SK-N-SH treated with all-trans-retinoic acid at 6 μM for 48 hours (cell line): ENCODE measurements around the gene BRICD5.
A peak's percentile ranks its signal among the peaks of the same experiment; 100 is the strongest.

Source experiments
- ATAC-seq: fragments of 200-7000 bp; cut with Tn5 transposase; 3 replicates; pipeline ENCODE4 v1.9.1; 2020; ENCODE audit warnings: mild to moderate bottlenecking, moderate library complexity
- ARNTL ChIP-seq: fragments of 450-650 bp; formaldehyde crosslinking; IDR thresholded peaks from 2 replicates; pipeline ENCODE4 v1.5.0; 2020; ENCODE audit warnings: low read depth, mild to moderate bottlenecking, moderate library complexity, borderline replicate concordance
- BACH2 ChIP-seq: fragments of 250-450 bp; sonication (Bioruptor Pico); IDR thresholded peaks from 2 replicates; pipeline ENCODE4 v1.9.0; 2021; ENCODE audit warnings: mild to moderate bottlenecking, borderline replicate concordance
- CREB5 ChIP-seq: fragments of 250-450 bp; sonication (Bioruptor Pico); IDR thresholded peaks from 2 replicates; pipeline ENCODE4 v1.5.1; 2020; ENCODE audit warnings: low read depth, mild to moderate bottlenecking, moderate library complexity
- CSDC2 ChIP-seq: fragments of 250-450 bp; sonication (Bioruptor Pico); IDR thresholded peaks from 2 replicates; pipeline ENCODE4 v1.5.0; 2020; ENCODE audit warnings: mild to moderate bottlenecking, moderate library complexity
- ESRRG ChIP-seq: fragments of 250-450 bp; sonication (Bioruptor Pico); IDR thresholded peaks from 2 replicates; pipeline ENCODE4 v1.6.1; 2021; ENCODE audit warnings: mild to moderate bottlenecking
- GLIS3 ChIP-seq: fragments of 250-450 bp; sonication (Bioruptor Pico); IDR thresholded peaks from 2 replicates; pipeline ENCODE4 v1.5.0; 2020; ENCODE audit warnings: mild to moderate bottlenecking, moderate library complexity
- ISL1 ChIP-seq: fragments of 250-450 bp; sonication (Bioruptor Pico); IDR thresholded peaks from 2 replicates; pipeline ENCODE4 v2.1.2; 2022; ENCODE audit warnings: mild to moderate bottlenecking, moderate library complexity
- PATZ1 ChIP-seq: fragments of 250-450 bp; sonication (Bioruptor Pico); IDR thresholded peaks from 2 replicates; pipeline ENCODE4 v1.8.0; 2020; ENCODE audit warnings: mild to moderate bottlenecking, moderate library complexity, borderline replicate concordance
- PPARA ChIP-seq: fragments of 250-450 bp; sonication (Bioruptor Pico); IDR thresholded peaks from 2 replicates; pipeline ENCODE4 v1.5.0; 2020; ENCODE audit warnings: mild to moderate bottlenecking, borderline replicate concordance
- TCF4 ChIP-seq: fragments of 250-450 bp; sonication (Bioruptor Pico); IDR thresholded peaks from 2 replicates; pipeline ENCODE4 v1.8.0; 2021; ENCODE audit warnings: mild to moderate bottlenecking, moderate library complexity, borderline replicate concordance
- TOX ChIP-seq: fragments of 250-450 bp; sonication (Bioruptor Pico); IDR thresholded peaks from 2 replicates; pipeline ENCODE4 v1.8.0; 2021; ENCODE audit warnings: mild to moderate bottlenecking, moderate library complexity, borderline replicate concordance
- TSHZ2 ChIP-seq: fragments of 250-450 bp; sonication (Bioruptor Pico); IDR thresholded peaks from 2 replicates; pipeline ENCODE4 v1.5.0; 2020; ENCODE audit warnings: mild to moderate bottlenecking, moderate library complexity
- ZC3H10 ChIP-seq: fragments of 250-450 bp; sonication (Bioruptor Pico); IDR thresholded peaks from 2 replicates; pipeline ENCODE4 v1.5.1; 2021; ENCODE audit warnings: mild to moderate bottlenecking, moderate library complexity
- ZFP3 ChIP-seq: fragments of 250-450 bp; sonication (Bioruptor Pico); IDR thresholded peaks from 2 replicates; pipeline ENCODE4 v1.5.0; 2020; ENCODE audit warnings: mild to moderate bottlenecking, moderate library complexity
- ZNF565 ChIP-seq: fragments of 450-650 bp; formaldehyde crosslinking; conservative IDR thresholded peaks from 2 replicates; pipeline ENCODE4 v1.5.0; 2020; ENCODE audit warnings: low read depth, mild to moderate bottlenecking, moderate library complexity
- ZNF70 ChIP-seq: fragments of 450-650 bp; formaldehyde crosslinking; IDR thresholded peaks from 2 replicates; pipeline ENCODE4 v1.5.0; 2020; ENCODE audit warnings: mild to moderate bottlenecking, moderate library complexity
- ZNF8 ChIP-seq: fragments of 450-650 bp; formaldehyde crosslinking; IDR thresholded peaks from 2 replicates; pipeline ENCODE4 v1.5.0; 2020; ENCODE audit warnings: mild to moderate bottlenecking, moderate library complexity

The BRICD5 gene

GRCh38 chr16:2223942-2224486 is 13.4 kb upstream of the BRICD5 start (continued):
- no peak for TF ChIP-seq TSHZ2 (CRISPR knock-in tag)

- ATAC-seq, result peak; percentile 97
- TF ChIP-seq ZNF70 (CRISPR knock-in tag) (no peak), BACH2 (CRISPR knock-in tag) (no peak), ZFP3 (CRISPR knock-in tag) (no peak), PATZ1 (CRISPR knock-in tag) (no peak), TCF4 (CRISPR knock-in tag) (no peak), ISL1 (CRISPR knock-in tag) (no peak)
These were observed 12.7 kb upstream of the BRICD5 start, which contains the start of gene E4F1 for GRCh38 chr16:2223221-2223941. E4F1 (plus strand) TSS chr16:2223591; CDS start chr16:2223614, 23 bp downstream.

GRCh38 chr16:2216330-2216729 is 5.7 kb upstream of the BRICD5 start:
- ATAC-seq, result no peak
- TF ChIP-seq GLIS3 (CRISPR knock-in tag), result no peak
- TF ChIP-seq ISL1 (CRISPR knock-in tag), result no peak
- no peak for TF ChIP-seq TCF4 (CRISPR knock-in tag)
- no peak for TF ChIP-seq ZNF70 (CRISPR knock-in tag)
- TF ChIP-seq TOX (CRISPR knock-in tag), result no peak
- TF ChIP-seq CSDC2 (CRISPR knock-in tag), result no peak
- no peak for TF ChIP-seq CREB5 (CRISPR knock-in tag)
- TF ChIP-seq ZNF8 (CRISPR knock-in tag), result no peak
- TF ChIP-seq TSHZ2 (CRISPR knock-in tag), result no peak
- no peak for TF ChIP-seq ZC3H10
- no peak for TF ChIP-seq BACH2 (CRISPR knock-in tag)
- no peak for TF ChIP-seq ARNTL (CRISPR knock-in tag)
- no peak for TF ChIP-seq PATZ1 (CRISPR knock-in tag)
- no peak for TF ChIP-seq ESRRG (CRISPR knock-in tag)
- no peak for TF ChIP-seq ZNF565 (CRISPR knock-in tag)
- no peak for TF ChIP-seq PPARA (CRISPR knock-in tag)
